WTC11 (cell line): ENCODE data around the gene PPHLN1. TPM values are rescaled to one million over a fixed set of nuclear protein-coding genes. Genes with fewer than 3 reads are reported as not detected.
"Not testable (repeated sequence)": the region's sequence is repeated elsewhere in the genome, so short reads cannot be mapped to it uniquely, and the experiment has no call there.

ENCODE experiments used
- ATAC-seq: fragments of 200-7000 bp; cut with Tn5 transposase; 2 replicates; pipeline ENCODE4 v1.10.0; 2021; ENCODE audit warnings: mild to moderate bottlenecking, moderate library complexity
- CTCF ChIA-PET: fragments of 300-600 bp; sonication (Branson Sonifier 250); formaldehyde crosslinking; loops from one replicate; lab custom pipeline; 2021; ENCODE audit warnings: antibody characterized with exemption; lab: Charles Lee
- POLR2A ChIA-PET: fragments of 350-600 bp; sonication (Branson Sonifier 250); formaldehyde crosslinking; loops from one replicate; lab custom pipeline; 2021; ENCODE audit warnings: antibody characterized with exemption; lab: Charles Lee
- DNase-seq: peaks from one replicate; pipeline ENCODE4 v3.0.0; 2021; ENCODE audit warnings: low spot score
- H3K27ac Mint-ChIP-seq: 2 replicates; pipeline ENCODE4 v1.8.0; 2021; ENCODE audit warnings: mixed read lengths
- H3K27me3 Mint-ChIP-seq: 2 replicates; pipeline ENCODE4 v1.8.0; 2021; ENCODE audit warnings: low read depth, mild to moderate bottlenecking, moderate library complexity, mixed read lengths
- H3K36me3 Mint-ChIP-seq: 2 replicates; pipeline ENCODE4 v1.8.0; 2021; ENCODE audit warnings: mixed read lengths
- H3K4me1 Mint-ChIP-seq: 2 replicates; pipeline ENCODE4 v1.8.0; 2022; ENCODE audit warnings: mixed read lengths
- H3K4me3 Mint-ChIP-seq: 2 replicates; pipeline ENCODE4 v1.8.0; 2021; ENCODE audit warnings: mild to moderate bottlenecking, moderate library complexity, mixed read lengths
- H3K9me3 Mint-ChIP-seq: 2 replicates; pipeline ENCODE4 v1.8.0; 2021; ENCODE audit warnings: mixed read lengths
- AR ChIP-seq: fragments of 250-450 bp; sonication (Bioruptor Pico); IDR thresholded peaks from 2 replicates; pipeline ENCODE4 v1.9.0; 2021; ENCODE audit warnings: mild to moderate bottlenecking
- ELF4 ChIP-seq: sonication (generic); formaldehyde crosslinking; IDR thresholded peaks from 2 replicates; pipeline ENCODE4 v1.8.1; 2022; ENCODE audit warnings: low read depth, mild to moderate bottlenecking, moderate library complexity, missing genetic modification reagents
- GABPB1 ChIP-seq: sonication (generic); formaldehyde crosslinking; IDR thresholded peaks from 2 replicates; pipeline ENCODE4 v1.8.1; 2023; ENCODE audit warnings: mild to moderate bottlenecking, missing genetic modification reagents
- GRHL2 ChIP-seq: fragments of 250-450 bp; sonication (Bioruptor Pico); IDR thresholded peaks from 2 replicates; pipeline ENCODE4 v1.8.0; 2022; ENCODE audit warnings: mild to moderate bottlenecking, moderate library complexity; ENCODE audit not compliant: insufficient replicate concordance, severe bottlenecking
- IRF2 ChIP-seq: sonication (generic); formaldehyde crosslinking; IDR thresholded peaks from 2 replicates; pipeline ENCODE4 v1.8.0; 2022; ENCODE audit warnings: low read depth, missing genetic modification reagents, borderline replicate concordance
- KAT7 ChIP-seq: sonication (generic); formaldehyde crosslinking; IDR thresholded peaks from 2 replicates; pipeline ENCODE4 v1.8.1; 2023; ENCODE audit warnings: missing genetic modification reagents, mild to moderate bottlenecking, borderline replicate concordance
- MXD4 ChIP-seq: fragments of 250-450 bp; sonication (Bioruptor Pico); IDR thresholded peaks from 2 replicates; pipeline ENCODE4 v1.8.0; 2021; ENCODE audit warnings: mild to moderate bottlenecking, moderate library complexity, borderline replicate concordance
- MYBL2 ChIP-seq: sonication (generic); formaldehyde crosslinking; IDR thresholded peaks from 2 replicates; pipeline ENCODE4 v1.8.1; 2023; ENCODE audit warnings: mild to moderate bottlenecking, moderate library complexity, missing genetic modification reagents
- NR2C2 ChIP-seq: sonication (generic); formaldehyde crosslinking; IDR thresholded peaks from 2 replicates; pipeline ENCODE4 v1.8.0; 2022; ENCODE audit warnings: mild to moderate bottlenecking, missing genetic modification reagents
- NR3C1 ChIP-seq: sonication (generic); formaldehyde crosslinking; conservative IDR thresholded peaks from 2 replicates; pipeline ENCODE4 v1.8.1; 2023; ENCODE audit warnings: low read depth, mild to moderate bottlenecking, missing genetic modification reagents
- PRRX2 ChIP-seq: fragments of 250-450 bp; sonication (Bioruptor Pico); IDR thresholded peaks from 2 replicates; pipeline ENCODE4 v1.8.0; 2021; ENCODE audit warnings: mild to moderate bottlenecking
- RELA ChIP-seq: sonication (generic); formaldehyde crosslinking; IDR thresholded peaks from 2 replicates; pipeline ENCODE4 v1.8.1; 2022; ENCODE audit warnings: missing genetic modification reagents, mild to moderate bottlenecking, borderline replicate concordance
- SMAD4 ChIP-seq: sonication (generic); formaldehyde crosslinking; IDR thresholded peaks from 2 replicates; pipeline ENCODE4 v1.8.0; 2022; ENCODE audit warnings: mild to moderate bottlenecking, missing genetic modification reagents
- TEAD1 ChIP-seq: sonication (generic); formaldehyde crosslinking; IDR thresholded peaks from 2 replicates; pipeline ENCODE4 v1.8.0; 2022; ENCODE audit warnings: mild to moderate bottlenecking, missing genetic modification reagents
- TEAD4 ChIP-seq: sonication (generic); formaldehyde crosslinking; IDR thresholded peaks from 2 replicates; pipeline ENCODE4 v1.8.0; 2022; ENCODE audit warnings: mild to moderate bottlenecking, missing genetic modification reagents
- ZNF138 ChIP-seq: sonication (generic); formaldehyde crosslinking; conservative IDR thresholded peaks from 2 replicates; pipeline ENCODE4 v1.8.1; 2022; ENCODE audit warnings: mild to moderate bottlenecking, moderate library complexity, missing genetic modification reagents
- ZNF671 ChIP-seq: fragments of 250-450 bp; sonication (Bioruptor Pico); IDR thresholded peaks from 2 replicates; pipeline ENCODE4 v1.8.0; 2021; ENCODE audit warnings: mild to moderate bottlenecking
- total RNA-seq: library from RNA; stranded (reverse); gene quantifications from 3 replicates; pipeline ENCODE4 v1.2.3, GENCODE V29; 2021
- TF ChIP-seq, protein P1 (sequence below): sonication (generic); formaldehyde crosslinking; IDR thresholded peaks from 2 replicates; pipeline ENCODE4 v1.8.1; 2022; ENCODE audit warnings: mild to moderate bottlenecking, moderate library complexity, missing genetic modification reagents
- TF ChIP-seq, protein P2 (sequence below): fragments of 250-450 bp; sonication (Bioruptor Pico); IDR thresholded peaks from 2 replicates; pipeline ENCODE4 v1.8.0; 2021; ENCODE audit warnings: mild to moderate bottlenecking
- TF ChIP-seq, protein P3 (sequence below): sonication (generic); formaldehyde crosslinking; IDR thresholded peaks from 2 replicates; pipeline ENCODE4 v1.8.0; 2023; ENCODE audit warnings: mild to moderate bottlenecking, missing genetic modification reagents
- TF ChIP-seq, protein P4 (sequence below): fragments of 250-450 bp; sonication (Bioruptor Pico); conservative IDR thresholded peaks from 2 replicates; pipeline ENCODE4 v1.9.0; 2021; ENCODE audit warnings: mild to moderate bottlenecking

PPHLN1 gene
- total RNA-seq, 1 experiment from 2014 or later = 61.1 TPM

DNA sequence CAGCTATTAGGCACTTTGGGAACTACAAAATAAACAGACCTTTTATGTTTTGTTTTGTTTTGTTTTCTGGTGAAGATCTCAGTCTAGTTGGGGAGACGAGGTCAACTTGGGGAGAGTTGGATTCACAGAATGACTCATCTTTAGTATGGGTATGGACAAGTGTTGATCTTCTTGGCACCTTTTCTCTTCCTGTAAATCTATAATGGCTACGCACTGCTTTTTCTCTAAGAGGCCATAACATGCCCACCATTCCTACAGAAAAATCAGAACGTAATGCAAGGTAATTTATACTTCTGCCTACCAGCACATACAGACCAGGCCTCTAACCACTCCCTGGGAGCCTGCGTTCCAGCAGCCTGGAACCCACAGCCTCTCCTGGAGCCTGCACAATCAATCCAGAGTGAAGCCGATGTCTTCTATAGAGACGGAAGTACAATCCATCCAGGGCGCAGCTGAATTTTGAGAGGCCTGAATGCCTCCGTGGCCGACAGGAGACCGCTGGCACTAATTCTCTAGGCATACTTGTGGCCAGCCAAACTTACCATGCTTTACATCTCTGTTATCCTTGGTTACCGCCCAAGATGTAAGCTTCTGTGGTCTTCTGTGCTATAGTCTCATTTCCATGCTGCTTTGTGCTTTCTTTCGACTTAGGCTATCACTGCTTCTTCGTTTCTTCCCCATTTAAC lies 717 bp downstream of the PPHLN1 start (continued):
- TF ChIP-seq TEAD1 (no peak), NR2C2 (CRISPR knock-in tag) (no peak), ZNF138 (CRISPR knock-in tag) (no peak), TEAD4 (no peak), SMAD4 (no peak), IRF2 (no peak)
- TF ChIP-seq, protein P1, sequence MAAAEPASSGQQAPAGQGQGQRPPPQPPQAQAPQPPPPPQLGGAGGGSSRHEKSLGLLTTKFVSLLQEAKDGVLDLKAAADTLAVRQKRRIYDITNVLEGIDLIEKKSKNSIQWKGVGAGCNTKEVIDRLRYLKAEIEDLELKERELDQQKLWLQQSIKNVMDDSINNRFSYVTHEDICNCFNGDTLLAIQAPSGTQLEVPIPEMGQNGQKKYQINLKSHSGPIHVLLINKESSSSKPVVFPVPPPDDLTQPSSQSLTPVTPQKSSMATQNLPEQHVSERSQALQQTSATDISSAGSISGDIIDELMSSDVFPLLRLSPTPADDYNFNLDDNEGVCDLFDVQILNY (CRISPR knock-in tag) = no peak

DNA sequence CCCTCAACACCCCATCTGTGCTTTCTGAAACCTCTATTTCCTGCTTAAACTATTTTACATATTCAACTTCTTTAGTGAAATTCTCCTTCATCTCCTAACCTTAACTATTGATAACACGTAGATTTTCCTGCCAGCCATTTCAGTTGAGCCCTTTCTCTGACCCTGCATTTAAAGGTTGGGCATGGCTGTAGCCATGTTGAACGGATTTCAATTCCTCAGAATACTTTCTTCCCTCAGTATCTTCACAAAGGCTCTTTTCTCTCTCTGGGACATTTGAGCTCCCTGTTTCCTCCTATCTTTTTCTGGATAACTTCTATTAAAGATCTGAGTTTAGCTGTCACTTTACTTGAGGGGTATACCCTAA lies 1.2 kb downstream of the PPHLN1 start:
- ATAC-seq = no peak
- ChIA-PET CTCF (interaction anchor here (0.9 kb wide), 1 partner anchor 45 kb away, joined by 3 read pairs; no protein-coding TSS in a partner anchor), POLR2A (no interaction called here)
- DNase-seq = no peak
- no peaks in the 10 kb centered on the region for H3K27me3 Mint-ChIP-seq
- no peaks in the 10 kb centered on the region for H3K36me3 Mint-ChIP-seq
- peaks cover 42% of the 10 kb centered on the region for H3K4me1 Mint-ChIP-seq
- H3K4me3 Mint-ChIP-seq = peak overlapping the region; percentile 99
- H3K27ac Mint-ChIP-seq = peak overlapping the region; percentile 4
- H3K9me3 Mint-ChIP-seq = no peaks in the 10 kb centered on the region
- TF ChIP-seq MXD4 (no peak), ELF4 (no peak), NR3C1 (CRISPR knock-in tag) (no peak), GABPB1 (CRISPR knock-in tag) (no peak), ZNF138 (CRISPR knock-in tag) (no peak), GRHL2 (no peak), KAT7 (CRISPR knock-in tag) (no peak), ZNF671 (no peak), MYBL2 (CRISPR knock-in tag) (no peak), RELA (no peak), AR (CRISPR knock-in tag) (no peak), PRRX2 (CRISPR knock-in tag) (no peak)
- TF ChIP-seq, protein P2, sequence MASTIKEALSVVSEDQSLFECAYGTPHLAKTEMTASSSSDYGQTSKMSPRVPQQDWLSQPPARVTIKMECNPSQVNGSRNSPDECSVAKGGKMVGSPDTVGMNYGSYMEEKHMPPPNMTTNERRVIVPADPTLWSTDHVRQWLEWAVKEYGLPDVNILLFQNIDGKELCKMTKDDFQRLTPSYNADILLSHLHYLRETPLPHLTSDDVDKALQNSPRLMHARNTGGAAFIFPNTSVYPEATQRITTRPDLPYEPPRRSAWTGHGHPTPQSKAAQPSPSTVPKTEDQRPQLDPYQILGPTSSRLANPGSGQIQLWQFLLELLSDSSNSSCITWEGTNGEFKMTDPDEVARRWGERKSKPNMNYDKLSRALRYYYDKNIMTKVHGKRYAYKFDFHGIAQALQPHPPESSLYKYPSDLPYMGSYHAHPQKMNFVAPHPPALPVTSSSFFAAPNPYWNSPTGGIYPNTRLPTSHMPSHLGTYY (CRISPR knock-in tag) = no peak
- TF ChIP-seq, protein P3, sequence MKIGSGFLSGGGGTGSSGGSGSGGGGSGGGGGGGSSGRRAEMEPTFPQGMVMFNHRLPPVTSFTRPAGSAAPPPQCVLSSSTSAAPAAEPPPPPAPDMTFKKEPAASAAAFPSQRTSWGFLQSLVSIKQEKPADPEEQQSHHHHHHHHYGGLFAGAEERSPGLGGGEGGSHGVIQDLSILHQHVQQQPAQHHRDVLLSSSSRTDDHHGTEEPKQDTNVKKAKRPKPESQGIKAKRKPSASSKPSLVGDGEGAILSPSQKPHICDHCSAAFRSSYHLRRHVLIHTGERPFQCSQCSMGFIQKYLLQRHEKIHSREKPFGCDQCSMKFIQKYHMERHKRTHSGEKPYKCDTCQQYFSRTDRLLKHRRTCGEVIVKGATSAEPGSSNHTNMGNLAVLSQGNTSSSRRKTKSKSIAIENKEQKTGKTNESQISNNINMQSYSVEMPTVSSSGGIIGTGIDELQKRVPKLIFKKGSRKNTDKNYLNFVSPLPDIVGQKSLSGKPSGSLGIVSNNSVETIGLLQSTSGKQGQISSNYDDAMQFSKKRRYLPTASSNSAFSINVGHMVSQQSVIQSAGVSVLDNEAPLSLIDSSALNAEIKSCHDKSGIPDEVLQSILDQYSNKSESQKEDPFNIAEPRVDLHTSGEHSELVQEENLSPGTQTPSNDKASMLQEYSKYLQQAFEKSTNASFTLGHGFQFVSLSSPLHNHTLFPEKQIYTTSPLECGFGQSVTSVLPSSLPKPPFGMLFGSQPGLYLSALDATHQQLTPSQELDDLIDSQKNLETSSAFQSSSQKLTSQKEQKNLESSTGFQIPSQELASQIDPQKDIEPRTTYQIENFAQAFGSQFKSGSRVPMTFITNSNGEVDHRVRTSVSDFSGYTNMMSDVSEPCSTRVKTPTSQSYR (CRISPR knock-in tag) = no peak
- TF ChIP-seq, protein P4, sequence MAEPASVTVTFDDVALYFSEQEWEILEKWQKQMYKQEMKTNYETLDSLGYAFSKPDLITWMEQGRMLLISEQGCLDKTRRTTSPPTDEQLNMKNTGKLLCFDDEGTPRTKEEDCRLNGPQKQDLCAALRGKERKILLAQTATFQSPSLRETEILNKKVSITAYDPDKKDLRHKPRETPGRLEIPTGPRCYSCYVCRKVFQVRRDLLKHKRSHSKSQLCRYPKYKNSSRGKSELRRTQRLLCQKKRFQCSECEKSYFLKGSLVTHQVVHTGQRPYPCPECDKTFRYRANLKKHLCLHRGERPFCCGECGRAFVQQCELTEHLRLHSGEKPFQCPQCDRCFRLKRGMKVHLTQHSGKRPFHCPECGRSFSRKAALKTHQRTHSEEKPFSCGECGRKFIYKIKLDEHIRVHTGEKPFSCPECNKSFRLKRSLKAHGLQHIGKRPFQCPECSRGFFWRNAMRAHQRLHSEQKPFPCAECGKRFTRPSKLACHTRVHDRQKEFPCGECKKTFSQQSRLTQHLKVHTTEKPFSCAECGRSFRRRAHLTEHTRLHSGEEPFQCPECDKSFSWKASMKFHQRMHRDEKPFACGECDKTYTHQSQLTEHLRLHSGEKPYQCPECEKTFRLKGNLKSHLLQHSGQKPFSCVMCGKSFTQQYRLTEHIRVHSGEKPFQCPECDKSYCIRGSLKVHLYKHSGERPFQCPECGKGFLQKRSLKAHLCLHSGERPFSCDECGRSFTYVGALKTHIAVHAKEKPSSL (CRISPR knock-in tag) = no peak

- Mint-ChIP-seq H3K27ac (peak overlapping the region; percentile 18; the same call in 1 of the 2 replicates), H3K4me1 (peaks cover 52% of the 10 kb centered on the region)
- ATAC-seq, H3K9me3 Mint-ChIP-seq, H3K27me3 Mint-ChIP-seq, DNase-seq, POLR2A ChIA-PET, H3K36me3 Mint-ChIP-seq, CTCF ChIA-PET, H3K4me3 Mint-ChIP-seq: not testable (repeated sequence)
Measured at GRCh38 chr12:42330097-42330496, 4.1 kb downstream of the PPHLN1 start.
